ENCODE measurements around the gene ADRA2B.
"Not testable (repeated sequence)": the region's sequence is repeated elsewhere in the genome, so short reads cannot be mapped to it uniquely, and the experiment has no call there.

- TF ChIP-seq CTCF (IDR thresholded peaks at IDR 0.05); POLR2AphosphoS5 (IDR thresholded peaks at IDR 0.05; ENCODE audit: insufficient read depth in 1 of 2, low read depth in 1 of 2); POLR2A (IDR thresholded peaks at IDR 0.05): not testable (repeated sequence)
Observed at GRCh38 chr2:96066511-96066910, 49.9 kb downstream of the ADRA2B start.
